ENCODE results near the gene EBF4. TPM values are rescaled to one million over a fixed set of nuclear protein-coding genes. Genes with fewer than 3 reads are reported as not detected.
A peak's percentile ranks its signal among the peaks of the same experiment; 100 is the strongest.

Gene EBF4
- polyA plus RNA-seq, 3 donors, result 0.12 TPM; not detected in 2

DNA sequence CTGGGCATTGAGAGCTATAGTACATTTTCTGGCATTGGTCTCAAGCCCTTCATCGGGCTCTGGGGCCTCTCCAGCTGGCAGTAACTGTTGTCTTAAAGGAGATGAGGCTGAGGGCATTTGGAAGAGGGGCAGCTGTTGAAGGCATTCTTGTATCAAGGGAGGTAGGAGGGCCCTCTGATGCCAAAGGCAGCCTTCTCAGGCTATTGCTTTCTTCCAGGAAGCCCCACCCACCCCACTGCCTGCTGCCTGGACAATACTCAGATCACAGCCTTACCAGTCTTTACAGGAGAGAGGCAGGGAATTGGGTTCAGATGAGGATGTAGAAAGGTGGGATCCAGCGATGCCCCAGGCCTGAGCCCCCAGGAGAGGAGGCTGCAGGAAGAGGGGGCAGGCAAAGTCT is 61.8 kb downstream of the EBF4 start:
- Histone ChIP-seq H3K36me3 (replicated peaks in 1 of 2; ENCODE audit: control insufficient read depth in 1 of 2, insufficient read depth in 2 of 2, low read length in 2 of 2) (no peaks in the 10 kb centered on the region), H3K4me2 (replicated peaks; ENCODE audit: extremely low read depth, low read length, poor library complexity, severe bottlenecking) (no peak overlapping the region), H4K20me1 (ENCODE audit: insufficient read depth, low read length) (no peaks in the 10 kb centered on the region), H3K79me2 (ENCODE audit: insufficient read depth, low read length) (no peaks in the 10 kb centered on the region), H2AFZ (ENCODE audit: insufficient read depth, low read depth, low read length, poor library complexity, severe bottlenecking) (no peak overlapping the region), H3K9ac (ENCODE audit: insufficient read depth, low read length, poor library complexity, severe bottlenecking) (no peak overlapping the region), H3K4me1 (ENCODE audit: control insufficient read depth in 1 of 2, insufficient read depth in 2 of 2, low read length in 2 of 2) (peaks cover 27 to 33% of the 10 kb centered on the region in 2 donors), H3K27me3 (ENCODE audit: control insufficient read depth in 2 of 2, insufficient read depth in 2 of 2, low read length in 2 of 2) (peaks cover 18 to 56% of the 10 kb centered on the region in 2 donors), H3K4me3 (replicated peaks in 1 of 3; ENCODE audit: low read depth in 2 of 3, low read length in 3 of 3) (no peak overlapping the region), H3K9me3 (replicated peaks in 1 of 2; ENCODE audit: control insufficient read depth in 1 of 2, insufficient read depth in 1 of 2, low read length in 2 of 2) (peaks cover 0 to 3% of the 10 kb centered on the region in 2 donors), H3K27ac (ENCODE audit: low read depth in 1 of 2, low read length in 2 of 2) (no peak overlapping the region)
- Mint-ChIP-seq H3K4me1 (peaks cover 25% of the 10 kb centered on the region), H3K27ac (no peak overlapping the region), H3K27me3 (ENCODE audit: low read depth in 3 of 3) (peaks cover 45 to 72% (median 45%) of the 10 kb centered on the region in 3 donors), H3K36me3 (peaks cover 3 to 14% of the 10 kb centered on the region in 2 donors), H3K4me3 (peak overlapping the region in 1 of 2 donors; percentile 90), H3K9me3 (peaks cover 0 to 13% (median 10%) of the 10 kb centered on the region in 7 donors)
- DNase-seq, result no peak
- TF ChIP-seq, protein P1, sequence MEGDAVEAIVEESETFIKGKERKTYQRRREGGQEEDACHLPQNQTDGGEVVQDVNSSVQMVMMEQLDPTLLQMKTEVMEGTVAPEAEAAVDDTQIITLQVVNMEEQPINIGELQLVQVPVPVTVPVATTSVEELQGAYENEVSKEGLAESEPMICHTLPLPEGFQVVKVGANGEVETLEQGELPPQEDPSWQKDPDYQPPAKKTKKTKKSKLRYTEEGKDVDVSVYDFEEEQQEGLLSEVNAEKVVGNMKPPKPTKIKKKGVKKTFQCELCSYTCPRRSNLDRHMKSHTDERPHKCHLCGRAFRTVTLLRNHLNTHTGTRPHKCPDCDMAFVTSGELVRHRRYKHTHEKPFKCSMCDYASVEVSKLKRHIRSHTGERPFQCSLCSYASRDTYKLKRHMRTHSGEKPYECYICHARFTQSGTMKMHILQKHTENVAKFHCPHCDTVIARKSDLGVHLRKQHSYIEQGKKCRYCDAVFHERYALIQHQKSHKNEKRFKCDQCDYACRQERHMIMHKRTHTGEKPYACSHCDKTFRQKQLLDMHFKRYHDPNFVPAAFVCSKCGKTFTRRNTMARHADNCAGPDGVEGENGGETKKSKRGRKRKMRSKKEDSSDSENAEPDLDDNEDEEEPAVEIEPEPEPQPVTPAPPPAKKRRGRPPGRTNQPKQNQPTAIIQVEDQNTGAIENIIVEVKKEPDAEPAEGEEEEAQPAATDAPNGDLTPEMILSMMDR (IDR thresholded peaks at IDR 0.05), result no peak
- intact Hi-C loops (cut with micrococcal nuclease), result loop anchor here in 1 of 2 donors (5.0 kb wide), 1 partner anchor 67 kb away; no protein-coding TSS in a partner anchor
- WGBS (ENCODE audit: insufficient coverage), result 93% methylated on average over 2 of the region's 2 CpGs

DNA sequence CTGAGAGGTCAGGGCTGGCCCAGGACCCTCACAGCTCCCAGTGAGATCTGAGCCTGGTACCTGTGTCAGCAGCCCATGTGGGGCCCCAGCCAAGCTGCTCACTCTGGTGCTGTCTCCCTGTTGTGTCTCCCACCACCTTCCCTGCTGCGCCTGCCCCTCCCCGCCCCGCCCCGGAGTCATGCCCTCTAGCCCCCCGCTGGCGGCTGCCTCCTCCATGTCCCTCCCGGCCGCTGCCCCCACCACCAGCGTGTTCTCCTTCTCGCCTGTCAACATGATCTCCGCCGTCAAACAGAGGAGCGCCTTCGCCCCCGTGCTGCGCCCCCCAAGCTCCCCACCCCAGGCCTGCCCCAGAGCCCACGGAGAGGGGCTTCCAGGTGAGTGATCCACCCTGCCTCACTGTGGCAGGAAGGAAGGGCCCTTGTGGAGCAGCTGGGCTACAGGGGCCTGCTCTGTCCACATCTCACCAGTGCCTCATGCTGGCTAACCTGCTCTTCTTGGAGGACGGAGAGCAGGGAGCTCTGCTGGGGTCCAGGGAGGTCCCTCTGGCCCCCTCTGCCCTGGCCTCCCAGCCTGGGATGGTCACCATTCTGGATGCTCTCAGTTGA is 63.0 kb downstream of the EBF4 start:
- Histone ChIP-seq H3K27me3 (ENCODE audit: control insufficient read depth in 2 of 2, insufficient read depth in 2 of 2, low read length in 2 of 2) (peaks cover 11 to 44% of the 10 kb centered on the region in 2 donors), H3K27ac (ENCODE audit: low read depth in 1 of 2, low read length in 2 of 2) (no peak overlapping the region), H3K79me2 (ENCODE audit: insufficient read depth, low read length) (no peaks in the 10 kb centered on the region), H3K9ac (ENCODE audit: insufficient read depth, low read length, poor library complexity, severe bottlenecking) (no peak overlapping the region), H3K4me1 (ENCODE audit: control insufficient read depth in 1 of 2, insufficient read depth in 2 of 2, low read length in 2 of 2) (peaks cover 22 to 28% of the 10 kb centered on the region in 2 donors), H4K20me1 (ENCODE audit: insufficient read depth, low read length) (no peaks in the 10 kb centered on the region), H3K9me3 (replicated peaks in 1 of 2; ENCODE audit: control insufficient read depth in 1 of 2, insufficient read depth in 1 of 2, low read length in 2 of 2) (no peaks in the 10 kb centered on the region), H2AFZ (ENCODE audit: insufficient read depth, low read depth, low read length, poor library complexity, severe bottlenecking) (no peak overlapping the region), H3K36me3 (replicated peaks in 1 of 2; ENCODE audit: control insufficient read depth in 1 of 2, insufficient read depth in 2 of 2, low read length in 2 of 2) (no peaks in the 10 kb centered on the region), H3K4me3 (replicated peaks in 1 of 3; ENCODE audit: low read depth in 2 of 3, low read length in 3 of 3) (no peak overlapping the region), H3K4me2 (replicated peaks; ENCODE audit: extremely low read depth, low read length, poor library complexity, severe bottlenecking) (no peak overlapping the region)
- 54% methylated on average over 17 of the region's 18 CpGs for WGBS (ENCODE audit: insufficient coverage)
- no peak for DNase-seq
- Mint-ChIP-seq H3K4me3 (peak overlapping the region in 1 of 2 donors; percentile 35), H3K27me3 (ENCODE audit: low read depth in 3 of 3) (peaks cover 36 to 62% (median 38%) of the 10 kb centered on the region in 3 donors), H3K36me3 (peaks cover 3 to 10% of the 10 kb centered on the region in 2 donors), H3K9me3 (peaks cover 0 to 8% (median 3%) of the 10 kb centered on the region in 7 donors), H3K27ac (no peak overlapping the region), H3K4me1 (peaks cover 19% of the 10 kb centered on the region)
- intact Hi-C loops (cut with micrococcal nuclease), result no loop called here
- TF ChIP-seq, protein P1 (IDR thresholded peaks at IDR 0.05), result no peak
